GM12801 (cell line): ENCODE results near the gene MST1.

Experiments
- TF ChIP-seq, protein P1 (sequence below): IDR thresholded peaks from one replicate; pipeline ENCODE4 v1.5.1; 2011; ENCODE audit warnings: control low read depth; ENCODE audit not compliant: insufficient read length; ENCODE audit errors: extremely low read depth

MST1 gene

DNA sequence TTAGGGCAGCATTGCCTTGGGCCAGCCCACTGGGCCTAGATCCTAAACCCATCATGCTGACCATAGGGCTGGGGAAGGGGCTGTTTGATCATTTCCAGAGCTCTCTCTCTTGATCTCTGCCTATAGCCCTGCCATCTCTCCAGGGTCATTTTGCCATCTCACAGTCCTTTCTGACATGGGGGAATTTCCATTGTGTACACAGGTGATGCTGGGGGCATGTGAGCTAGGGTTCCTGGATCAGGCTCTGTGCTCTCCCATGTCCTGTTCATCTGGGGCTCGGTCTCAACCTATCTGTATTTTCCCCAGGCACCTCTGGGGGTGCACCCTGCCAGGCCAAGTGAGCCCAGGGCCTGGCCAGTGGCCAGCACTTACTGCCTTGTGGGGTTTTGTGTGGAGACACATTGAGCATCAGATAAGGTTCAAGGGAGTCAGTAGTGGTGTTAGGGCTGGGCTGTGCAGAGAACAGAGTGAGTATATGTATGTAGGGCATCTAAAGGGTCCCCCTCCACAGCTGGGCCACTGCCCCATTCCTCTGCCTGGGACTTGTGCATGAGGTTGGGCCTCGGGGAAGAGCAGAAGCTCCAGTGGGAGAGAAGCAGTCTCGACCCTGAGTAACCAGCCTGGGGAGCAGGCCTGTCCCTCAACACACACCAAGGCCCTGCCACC lies 40.8 kb downstream of the MST1 start:
- TF ChIP-seq, protein P1, sequence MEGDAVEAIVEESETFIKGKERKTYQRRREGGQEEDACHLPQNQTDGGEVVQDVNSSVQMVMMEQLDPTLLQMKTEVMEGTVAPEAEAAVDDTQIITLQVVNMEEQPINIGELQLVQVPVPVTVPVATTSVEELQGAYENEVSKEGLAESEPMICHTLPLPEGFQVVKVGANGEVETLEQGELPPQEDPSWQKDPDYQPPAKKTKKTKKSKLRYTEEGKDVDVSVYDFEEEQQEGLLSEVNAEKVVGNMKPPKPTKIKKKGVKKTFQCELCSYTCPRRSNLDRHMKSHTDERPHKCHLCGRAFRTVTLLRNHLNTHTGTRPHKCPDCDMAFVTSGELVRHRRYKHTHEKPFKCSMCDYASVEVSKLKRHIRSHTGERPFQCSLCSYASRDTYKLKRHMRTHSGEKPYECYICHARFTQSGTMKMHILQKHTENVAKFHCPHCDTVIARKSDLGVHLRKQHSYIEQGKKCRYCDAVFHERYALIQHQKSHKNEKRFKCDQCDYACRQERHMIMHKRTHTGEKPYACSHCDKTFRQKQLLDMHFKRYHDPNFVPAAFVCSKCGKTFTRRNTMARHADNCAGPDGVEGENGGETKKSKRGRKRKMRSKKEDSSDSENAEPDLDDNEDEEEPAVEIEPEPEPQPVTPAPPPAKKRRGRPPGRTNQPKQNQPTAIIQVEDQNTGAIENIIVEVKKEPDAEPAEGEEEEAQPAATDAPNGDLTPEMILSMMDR: no peak

DNA sequence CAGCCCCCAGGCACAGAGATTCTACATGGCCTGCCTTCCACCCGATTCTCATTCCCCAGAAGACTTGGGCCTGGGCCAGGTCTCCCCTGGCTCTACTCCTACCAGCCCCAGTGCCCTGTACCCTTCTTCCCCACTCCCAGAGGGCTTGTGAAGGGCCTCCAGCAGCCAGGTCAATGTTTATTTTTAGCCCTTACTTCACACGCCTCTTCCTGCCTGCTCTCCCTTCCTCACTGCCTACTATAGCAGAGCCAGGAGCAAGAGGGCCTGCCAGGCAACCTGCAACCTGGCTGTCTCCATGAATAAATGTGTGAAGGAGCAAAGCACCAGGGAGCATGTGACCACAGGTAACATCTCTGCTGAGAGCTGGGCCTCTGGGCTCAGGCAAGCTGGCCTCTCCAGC lies 41.5 kb downstream of the MST1 start:
- TF ChIP-seq, protein P1: no peak

DNA sequence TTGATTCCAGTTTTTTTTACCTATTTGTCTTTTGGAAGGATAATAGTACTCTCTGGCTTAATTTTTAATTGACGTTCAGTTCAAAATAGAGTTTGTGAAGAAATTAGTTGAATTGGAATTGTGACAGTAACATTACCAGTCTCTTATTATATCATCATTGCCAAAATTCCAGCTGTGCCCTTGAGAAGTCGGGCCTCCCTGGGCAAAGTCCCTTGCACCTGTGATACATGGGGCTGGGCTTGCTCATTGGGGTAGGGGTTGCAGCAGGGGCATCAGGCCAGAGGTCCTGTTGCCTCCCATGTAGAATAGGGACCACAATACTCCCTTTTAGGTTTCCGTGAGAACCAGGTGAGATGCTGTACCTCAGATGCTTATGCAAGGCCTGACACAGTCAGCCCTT lies 43.0 kb downstream of the MST1 start:
- TF ChIP-seq, protein P1: no peak

DNA sequence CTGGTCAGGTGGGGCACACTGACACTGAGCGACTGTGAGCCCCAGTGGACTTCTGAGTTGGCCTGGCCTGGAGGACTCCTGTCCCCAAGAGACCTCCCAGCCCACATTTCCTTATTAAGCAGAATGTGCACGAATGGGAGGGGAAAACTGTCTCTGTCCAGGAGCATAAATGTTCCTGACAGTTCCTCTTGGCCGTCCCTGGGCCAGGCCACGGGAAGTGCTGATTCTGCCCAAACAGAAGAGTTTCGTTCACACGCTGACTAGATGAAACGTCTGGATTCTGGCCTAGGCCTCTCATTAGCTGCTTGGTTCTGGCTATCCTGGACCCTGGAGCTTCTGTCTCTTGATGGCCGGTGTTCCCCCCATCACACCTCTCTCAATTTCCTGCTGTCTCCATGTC lies 44.6 kb downstream of the MST1 start:
- TF ChIP-seq, protein P1: no peak

DNA sequence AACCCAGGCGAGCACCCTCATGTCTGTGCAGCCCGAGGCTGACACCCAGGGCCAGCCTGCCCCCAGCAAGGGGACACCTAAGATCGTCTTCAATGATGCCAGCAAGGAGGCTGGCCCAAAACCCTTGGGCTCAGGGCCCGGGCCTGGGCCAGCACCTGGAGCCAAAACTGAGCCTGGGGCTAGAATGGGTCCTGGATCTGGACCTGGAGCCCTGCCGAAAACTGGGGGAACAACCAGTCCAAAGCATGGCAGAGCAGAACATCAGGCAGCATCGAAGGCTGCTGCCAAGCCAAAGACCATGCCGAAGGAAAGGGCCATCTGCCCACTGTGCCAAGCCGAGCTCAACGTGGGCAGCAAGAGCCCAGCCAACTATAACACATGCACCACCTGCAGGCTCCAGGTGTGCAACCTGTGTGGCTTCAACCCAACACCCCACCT lies 46.5 kb downstream of the MST1 start:
- TF ChIP-seq, protein P1: no peak

DNA sequence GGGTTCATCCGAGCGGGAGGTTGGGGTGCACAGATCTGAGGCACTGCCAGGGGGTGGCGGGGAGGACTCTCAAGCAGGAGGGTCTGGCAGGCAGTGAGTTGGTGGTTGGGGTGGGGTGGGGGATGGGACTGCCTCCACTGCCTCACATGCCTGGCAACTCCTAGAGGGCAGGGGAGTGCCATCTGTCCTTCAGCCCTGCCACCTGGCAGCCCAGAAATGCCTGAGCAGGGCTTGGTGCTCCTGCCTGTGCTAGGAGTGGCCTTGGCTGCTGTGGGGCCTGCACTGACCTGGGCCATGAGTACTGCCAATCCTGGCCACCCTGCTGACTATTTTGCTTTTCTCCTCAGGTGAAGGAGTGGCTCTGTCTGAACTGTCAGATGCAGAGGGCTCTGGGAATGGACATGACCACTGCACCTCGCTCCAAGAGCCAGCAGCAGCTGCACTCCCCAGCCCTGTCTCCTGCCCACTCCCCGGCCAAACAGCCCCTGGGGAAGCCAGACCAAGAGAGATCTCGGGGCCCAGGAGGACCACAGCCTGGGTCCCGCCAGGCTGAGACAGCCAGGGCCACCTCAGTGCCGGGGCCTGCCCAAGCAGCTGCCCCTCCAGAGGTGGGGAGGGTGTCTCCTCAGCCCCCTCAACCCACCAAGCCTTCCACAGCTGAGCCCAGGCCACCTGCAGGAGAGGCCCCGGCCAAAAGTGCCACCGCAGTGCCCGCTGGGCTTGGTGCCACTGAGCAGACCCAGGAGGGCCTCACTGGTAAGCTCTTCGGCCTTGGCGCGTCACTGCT lies 47.2 kb downstream of the MST1 start:
- TF ChIP-seq, protein P1: no peak

DNA sequence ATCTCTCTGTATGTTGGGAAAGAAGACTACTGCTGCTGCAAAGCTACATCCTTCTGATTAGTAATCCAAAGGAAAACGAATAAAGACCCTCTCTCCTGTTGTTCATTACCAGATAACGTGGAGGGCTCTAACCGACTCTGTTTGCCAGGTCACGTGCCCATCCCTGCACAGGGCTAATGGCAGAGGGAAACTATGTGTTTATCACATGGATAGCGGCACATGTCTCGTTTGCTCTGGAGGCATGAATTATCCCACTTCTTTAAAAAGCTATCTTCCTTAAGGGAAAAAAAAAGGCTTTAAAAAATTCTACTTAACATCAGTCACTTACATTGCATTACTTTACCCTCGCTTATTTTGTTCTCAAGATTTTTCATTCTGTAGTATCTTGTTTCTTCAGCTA lies 48.0 kb downstream of the MST1 start:
- TF ChIP-seq, protein P1: no peak
